Right lobe of liver (tissue), 4 donors: ENCODE measurements around the gene CHMP3.

Source experiments
- CTCF ChIP-seq, 4 donors: fragments of 200-600 bp in 3 of 4; fragments of 450-650 bp in 1 of 4; IDR thresholded peaks; one replicate each; pipeline versions ENCODE4 v1.5.1 to v1.8.0; 2016 to 2022; ENCODE audit warnings: antibody characterized with exemption in 4 of 4, mild to moderate bottlenecking in 2 of 4
- POLR2A ChIP-seq: fragments of 450-650 bp; IDR thresholded peaks from one replicate; pipeline ENCODE4 v1.6.1; 2017; ENCODE audit warnings: antibody characterized with exemption, mild to moderate bottlenecking
- donor health status: DM: no; HTN: no; CAD: no.
- donor health status: DM: no; HTN: no; CAD: no.
- donor health status: DM: no; HTN: yes; CAD: no.

DNA sequence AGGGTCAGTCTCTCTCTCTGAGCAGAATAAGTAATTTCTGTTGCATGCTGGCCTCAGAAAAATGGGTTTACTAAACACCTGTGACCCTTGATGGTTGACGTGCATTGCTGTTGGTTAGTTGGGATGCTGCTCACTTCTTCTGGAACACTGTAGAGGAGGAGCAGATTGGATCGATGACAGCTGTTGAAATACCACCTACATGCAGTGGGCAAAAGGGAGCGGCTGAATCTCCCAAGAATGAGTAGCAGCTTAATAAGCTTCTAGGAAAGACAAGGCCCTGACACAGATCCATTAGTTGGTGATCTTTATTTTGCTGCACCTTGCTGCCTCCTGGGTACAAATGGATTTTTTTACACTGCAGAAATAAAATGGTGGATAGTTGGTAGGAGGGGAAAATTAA lies 78.9 kb downstream of the CHMP3 start:
- TF ChIP-seq CTCF (IDR thresholded peaks at IDR 0.05), result no peak
- TF ChIP-seq POLR2A, result no peak
